Endothelial cell of umbilical vein (primary cell): ENCODE data around the gene UBR4. TPM values are rescaled to one million over a fixed set of nuclear protein-coding genes. Genes with fewer than 3 reads are reported as not detected.

Experiments used
- BruUV-seq: library from RNA; stranded (reverse); fragments of 400-500 nt; replicated peaks from 2 replicates; lab custom pipeline; 2021; lab: Mats Ljungman, UMichigan
- CTCF ChIA-PET: fragments of 300-600, 350-600 bp; sonication (Branson Sonifier 250); formaldehyde crosslinking; loops from one replicate; lab custom pipeline; 2021; ENCODE audit warnings: antibody characterized with exemption, inconsistent platforms; lab: Charles Lee
- POLR2A ChIA-PET: fragments of 300-600, 350-600 bp; sonication (Branson Sonifier 250); formaldehyde crosslinking; loops from one replicate; lab custom pipeline; 2021; ENCODE audit warnings: antibody characterized with exemption, inconsistent platforms; lab: Charles Lee
- DNase-seq: peaks from one replicate; pipeline ENCODE4 v3.0.0-alpha.2; 2011; ENCODE audit warnings: low read depth, low spot score
- FAIRE-seq: peaks from 2 replicates; lab custom pipeline; 2011; peaks lifted over from hg19 to GRCh38; lab: Jason Lieb, UNC
- H2AFZ ChIP-seq: 2 replicates; pipeline ENCODE4 v1.6.0; 2012; ENCODE audit warnings: low read depth, low read length, control low read depth, inconsistent platforms
- H3K27ac ChIP-seq: 2 replicates; pipeline ENCODE4 v1.5.1; 2011; ENCODE audit warnings: low read depth, mild to moderate bottlenecking, control low read depth, low read length, moderate library complexity; ENCODE audit not compliant: insufficient read depth
- H3K27me3 ChIP-seq, 2 experiments: 2 replicates each; pipeline versions ENCODE4 v1.6.0 to v1.6.1; 2011; ENCODE audit warnings: low read length in 2 of 2, mixed read lengths in 1 of 2; ENCODE audit not compliant: control insufficient read depth in 2 of 2, insufficient read depth in 2 of 2
- H3K36me3 ChIP-seq, 2 experiments: 2 replicates in 1 of 2; 3 replicates in 1 of 2; pipeline ENCODE4 v1.5.1; 2011; ENCODE audit warnings: low read length in 2 of 2, mild to moderate bottlenecking in 1 of 2, moderate library complexity in 1 of 2; ENCODE audit not compliant: control insufficient read depth in 2 of 2, insufficient read depth in 2 of 2; ENCODE audit errors: extremely low read depth in 1 of 2
- H3K4me1 ChIP-seq: 3 replicates; pipeline ENCODE4 v1.5.1; 2011; ENCODE audit warnings: mild to moderate bottlenecking, low read length; ENCODE audit not compliant: control insufficient read depth, insufficient read depth; ENCODE audit errors: extremely low read depth
- H3K4me2 ChIP-seq: 2 replicates; pipeline ENCODE4 v1.6.1; 2011; ENCODE audit warnings: low read length, control low read depth, mixed read lengths; ENCODE audit not compliant: insufficient read depth
- H3K4me3 ChIP-seq, 3 experiments: fragments of 200-600 bp in 1 of 3; sonication (generic), shearing (Covaris generic) in 1 of 3; replicated peaks in 1 of 3; 2 replicates each; pipeline ENCODE4 v1.5.1; 2011 to 2016; ENCODE audit warnings: control low read depth in 3 of 3, low read length in 3 of 3, mild to moderate bottlenecking in 2 of 3, inconsistent platforms in 1 of 3, low read depth in 1 of 3, moderate library complexity in 1 of 3; ENCODE audit not compliant: insufficient read depth in 1 of 3
- H3K79me2 ChIP-seq: 2 replicates; pipeline ENCODE4 v1.6.0; 2012; ENCODE audit warnings: low read length, inconsistent platforms; ENCODE audit not compliant: control insufficient read depth, insufficient read depth
- H3K9ac ChIP-seq: replicated peaks from 2 replicates; pipeline ENCODE3; 2011; ENCODE audit warnings: low read length, control low read depth; ENCODE audit not compliant: insufficient read depth; ENCODE audit errors: extremely low read depth
- H3K9me1 ChIP-seq: replicated peaks from 3 replicates; pipeline ENCODE4 v1.6.0; 2011; ENCODE audit warnings: mild to moderate bottlenecking, low read length; ENCODE audit not compliant: control insufficient read depth, insufficient read depth; ENCODE audit errors: extremely low read depth
- H3K9me3 ChIP-seq: replicated peaks from 2 replicates; pipeline ENCODE4 v1.5.1; 2012; ENCODE audit warnings: low read length, inconsistent platforms; ENCODE audit not compliant: control insufficient read depth, insufficient read depth
- H4K20me1 ChIP-seq: replicated peaks from 2 replicates; pipeline ENCODE3; 2011; ENCODE audit warnings: mild to moderate bottlenecking, low read length; ENCODE audit not compliant: control insufficient read depth, insufficient read depth; ENCODE audit errors: extremely low read depth
- EZH2 ChIP-seq: IDR thresholded peaks from 2 replicates; pipeline ENCODE4 v1.6.1; 2012; ENCODE audit warnings: borderline replicate concordance, low read depth, mild to moderate bottlenecking, moderate library complexity, low read length, inconsistent platforms; ENCODE audit not compliant: severe bottlenecking
- FOS ChIP-seq: IDR thresholded peaks from 2 replicates; pipeline ENCODE4 v1.6.1; 2011; ENCODE audit warnings: mild to moderate bottlenecking, low read length, moderate library complexity, borderline replicate concordance; ENCODE audit not compliant: insufficient read depth
- GATA2 ChIP-seq: IDR thresholded peaks from 2 replicates; pipeline ENCODE4 v1.7.0; 2011; ENCODE audit warnings: low read depth, mild to moderate bottlenecking, moderate library complexity, mixed read lengths, low read length; ENCODE audit not compliant: insufficient read length, insufficient read depth
- JUN ChIP-seq: IDR thresholded peaks from 2 replicates; pipeline ENCODE4 v1.6.1; 2011; ENCODE audit warnings: borderline replicate concordance, low read depth; ENCODE audit not compliant: insufficient read length, insufficient read depth
- MYC ChIP-seq: IDR thresholded peaks from one replicate; pipeline ENCODE4 v1.6.1; 2011; ENCODE audit warnings: mild to moderate bottlenecking, low read depth, low read length
- POLR2A ChIP-seq: IDR thresholded peaks from 2 replicates; pipeline ENCODE4 v1.6.1; 2012; ENCODE audit warnings: low read depth, mild to moderate bottlenecking, control low read depth, low read length
- POLR2AphosphoS5 ChIP-seq: IDR thresholded peaks from 2 replicates; pipeline ENCODE4 v1.6.1; 2012; ENCODE audit warnings: low read depth, mild to moderate bottlenecking, control low read depth, low read length, moderate library complexity; ENCODE audit not compliant: insufficient read depth
- dilution Hi-C: fragments of 300-500 bp; cut with MboI; formaldehyde crosslinking; loops from one replicate; pipeline ENCODE4 v1.15.0; 2019; ENCODE audit warnings: low sequenced_read_pairs; ENCODE audit not compliant: extremely low pct_ligation_motif_present
- intact Hi-C: fragments of 100-400 bp; cut with micrococcal nuclease; formaldehyde crosslinking; loops from one replicate; pipeline ENCODE4 v1.10.0; 2022
- polyA plus RNA-seq, 4 experiments: library from polyadenylated mRNA; depleted of rRNA in 3 of 4; stranded (reverse) in 3 of 4; unstranded in 1 of 4; fragments of >200 nt; gene quantifications; 2 replicates each; pipeline versions ENCODE4 v1.2.1 to v1.2.3, GENCODE V29; 2011 to 2012; ENCODE audit warnings: missing spikeins in 1 of 4
- total RNA-seq: library from RNA; stranded (reverse); gene quantifications from 2 replicates; pipeline ENCODE4 v1.2.3, GENCODE V29; 2021
- TF ChIP-seq, protein P1 (sequence below): IDR thresholded peaks from 2 replicates; pipeline ENCODE4 v1.6.1; 2011; ENCODE audit not compliant: insufficient read depth, insufficient read length
- TF ChIP-seq, protein P2 (sequence below), 2 donors: IDR thresholded peaks; 1 replicate in 1 of 2; 2 replicates in 1 of 2; pipeline ENCODE4 v1.5.1; 2011; ENCODE audit warnings: low read length in 2 of 2, mild to moderate bottlenecking in 2 of 2, moderate library complexity in 2 of 2, control low read depth in 1 of 2, inconsistent platforms in 1 of 2, low read depth in 1 of 2; ENCODE audit not compliant: insufficient read depth in 1 of 2; ENCODE audit errors: extremely low read depth in 1 of 2

UBR4 gene
- total and polyA plus RNA-seq, 2 donors (not counting 3 experiments of a cell fraction or from before 2014, with no cell fraction given), result 125 to 150 TPM

DNA sequence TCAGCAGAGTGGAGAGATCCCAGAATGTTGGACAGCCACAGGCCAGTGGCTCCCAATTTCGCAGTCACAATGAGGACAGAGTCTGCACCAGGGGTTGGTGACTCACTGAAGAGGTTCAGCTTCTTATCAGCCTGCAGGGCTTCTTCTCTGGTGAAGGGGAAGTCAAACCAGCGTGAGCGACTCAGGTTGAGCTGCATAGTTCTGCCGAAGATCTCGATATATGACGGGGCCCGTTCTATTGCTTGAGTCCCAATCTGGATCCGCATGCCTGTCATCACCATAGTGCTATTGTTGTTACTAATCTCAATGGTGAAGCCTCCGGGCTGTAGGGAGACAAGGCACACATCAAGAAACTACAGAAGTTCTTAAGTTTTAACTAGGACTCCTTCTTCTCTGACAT lies 58.5 kb downstream of the UBR4 start:
- BruUV-seq, result no TSS peak
- H2AFZ ChIP-seq, result no peak overlapping the region
- H3K9me1 ChIP-seq, result no peaks in the 10 kb centered on the region
- dilution Hi-C loops, result no loop called here
- no peak overlapping the region for H3K4me2 ChIP-seq
- no peaks in the 10 kb centered on the region for H3K9me3 ChIP-seq
- intact Hi-C loops, result no loop called here
- no peak overlapping the region for H3K9ac ChIP-seq
- no peaks in the 10 kb centered on the region for H3K79me2 ChIP-seq
- ChIA-PET POLR2A (no interaction called here), CTCF (interaction anchor here (1.8 kb wide), 1 partner anchor 42 kb away, joined by 5 read pairs; no protein-coding TSS in a partner anchor)
- FAIRE-seq, result no peak
- peaks cover 5% of the 10 kb centered on the region for H3K4me1 ChIP-seq
- TF ChIP-seq JUN (no peak), EZH2 (no peak)
- TF ChIP-seq, protein P1, sequence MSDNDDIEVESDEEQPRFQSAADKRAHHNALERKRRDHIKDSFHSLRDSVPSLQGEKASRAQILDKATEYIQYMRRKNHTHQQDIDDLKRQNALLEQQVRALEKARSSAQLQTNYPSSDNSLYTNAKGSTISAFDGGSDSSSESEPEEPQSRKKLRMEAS, result no peak
- H3K27me3 ChIP-seq, result no peaks in the 10 kb centered on the region
- H3K4me3 ChIP-seq, result no peak overlapping the region
- peaks cover 78 to 80% of the 10 kb centered on the region in 2 experiments for H3K36me3 ChIP-seq
- H4K20me1 ChIP-seq, result no peaks in the 10 kb centered on the region
- H3K27ac ChIP-seq, result no peak overlapping the region
- DNase-seq, result no peak

GRCh38 chr1:19149736-19150135 lies 60.3 kb downstream of the UBR4 start:
- FAIRE-seq (no peak), DNase-seq (no peak)
- H3K36me3 ChIP-seq, result peaks cover 73 to 76% of the 10 kb centered on the region in 2 experiments
- H2AFZ ChIP-seq, result no peak overlapping the region
- H3K79me2 ChIP-seq, result no peaks in the 10 kb centered on the region
- no peak overlapping the region for H3K27ac ChIP-seq
- no peak overlapping the region for H3K9ac ChIP-seq
- H3K4me3 ChIP-seq, result no peak overlapping the region
- H3K27me3 ChIP-seq, result no peaks in the 10 kb centered on the region
- no TSS peak for BruUV-seq
- CTCF ChIA-PET, result interaction anchor here (1.3 kb wide), 1 partner anchor 12 kb away, joined by 3 read pairs; no protein-coding TSS in a partner anchor
- no peak overlapping the region for H3K4me2 ChIP-seq
- dilution Hi-C loops (no loop called here), intact Hi-C loops (no loop called here)
- H3K4me1 ChIP-seq, result no peaks in the 10 kb centered on the region
- H4K20me1 ChIP-seq, result no peaks in the 10 kb centered on the region
- no peaks in the 10 kb centered on the region for H3K9me3 ChIP-seq
- no peaks in the 10 kb centered on the region for H3K9me1 ChIP-seq
- POLR2A ChIA-PET, result no interaction called here
- no peak for TF ChIP-seq MYC
- no peak for TF ChIP-seq GATA2
- TF ChIP-seq, protein P2, sequence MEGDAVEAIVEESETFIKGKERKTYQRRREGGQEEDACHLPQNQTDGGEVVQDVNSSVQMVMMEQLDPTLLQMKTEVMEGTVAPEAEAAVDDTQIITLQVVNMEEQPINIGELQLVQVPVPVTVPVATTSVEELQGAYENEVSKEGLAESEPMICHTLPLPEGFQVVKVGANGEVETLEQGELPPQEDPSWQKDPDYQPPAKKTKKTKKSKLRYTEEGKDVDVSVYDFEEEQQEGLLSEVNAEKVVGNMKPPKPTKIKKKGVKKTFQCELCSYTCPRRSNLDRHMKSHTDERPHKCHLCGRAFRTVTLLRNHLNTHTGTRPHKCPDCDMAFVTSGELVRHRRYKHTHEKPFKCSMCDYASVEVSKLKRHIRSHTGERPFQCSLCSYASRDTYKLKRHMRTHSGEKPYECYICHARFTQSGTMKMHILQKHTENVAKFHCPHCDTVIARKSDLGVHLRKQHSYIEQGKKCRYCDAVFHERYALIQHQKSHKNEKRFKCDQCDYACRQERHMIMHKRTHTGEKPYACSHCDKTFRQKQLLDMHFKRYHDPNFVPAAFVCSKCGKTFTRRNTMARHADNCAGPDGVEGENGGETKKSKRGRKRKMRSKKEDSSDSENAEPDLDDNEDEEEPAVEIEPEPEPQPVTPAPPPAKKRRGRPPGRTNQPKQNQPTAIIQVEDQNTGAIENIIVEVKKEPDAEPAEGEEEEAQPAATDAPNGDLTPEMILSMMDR (IDR thresholded peaks at IDR 0.05; ENCODE audit: extremely low read depth in 1 of 2, insufficient read depth in 1 of 2, low read depth in 1 of 2, low read length in 2 of 2), result no peak
- TF ChIP-seq JUN, result no peak
- TF ChIP-seq FOS, result no peak
- TF ChIP-seq EZH2, result no peak
- TF ChIP-seq, protein P1, result no peak
- TF ChIP-seq POLR2A, result no peak
- no peak for TF ChIP-seq POLR2AphosphoS5
